ENCODE results near the gene ACAA1. TPM values are rescaled to one million over a fixed set of nuclear protein-coding genes. Genes with fewer than 3 reads are reported as not detected.

ACAA1 gene
- total and polyA plus RNA-seq, 2 of the 13 experiments (the other 11 are each of a cell fraction or from before 2014, with no cell fraction given) = 60.8 to 188 TPM

DNA sequence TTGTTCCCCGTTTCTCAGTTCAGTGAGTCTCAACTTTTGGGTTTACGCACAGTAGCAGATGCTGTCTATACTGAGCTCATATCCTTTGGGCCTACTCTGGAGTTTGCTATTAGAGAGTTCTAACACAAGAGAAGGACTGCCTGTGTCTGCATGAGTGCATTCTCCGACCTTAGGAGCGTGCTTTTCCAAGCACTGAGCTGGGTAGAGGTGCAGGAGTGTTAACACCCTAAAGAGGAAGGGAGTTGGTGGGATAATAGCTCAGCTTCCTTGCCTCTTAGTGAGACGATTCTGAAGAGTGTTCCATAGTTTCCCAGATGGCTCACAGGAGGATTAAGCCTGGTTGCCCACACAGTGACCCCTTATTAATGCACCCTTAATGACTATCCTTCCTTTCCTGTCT lies 21.5 kb upstream of the ACAA1 start:
- WGBS (ENCODE audit: low lambda C conversion rate) = 60% methylated on average over 5 of the region's 5 CpGs
- H3K27ac ChIP-seq (ENCODE audit: extremely low read length, insufficient read depth, low read length) = no peak overlapping the region
- no peak for TF ChIP-seq NR2F6 (IDR thresholded peaks at IDR 0.05)
- no peak for TF ChIP-seq NR2F6 (CRISPR knock-in tag; IDR thresholded peaks at IDR 0.05)
- TF ChIP-seq, protein P1, sequence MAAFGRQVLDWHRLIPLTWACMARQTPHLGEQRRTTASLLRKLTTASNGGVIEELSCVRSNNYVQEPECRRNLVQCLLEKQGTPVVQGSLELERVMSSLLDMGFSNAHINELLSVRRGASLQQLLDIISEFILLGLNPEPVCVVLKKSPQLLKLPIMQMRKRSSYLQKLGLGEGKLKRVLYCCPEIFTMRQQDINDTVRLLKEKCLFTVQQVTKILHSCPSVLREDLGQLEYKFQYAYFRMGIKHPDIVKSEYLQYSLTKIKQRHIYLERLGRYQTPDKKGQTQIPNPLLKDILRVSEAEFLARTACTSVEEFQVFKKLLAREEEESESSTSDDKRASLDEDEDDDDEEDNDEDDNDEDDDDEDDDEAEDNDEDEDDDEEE (CRISPR knock-in tag; IDR thresholded peaks at IDR 0.05) = no peak
- TF ChIP-seq JUN (CRISPR knock-in tag; IDR thresholded peaks at IDR 0.05) = no peak
- TF ChIP-seq SETDB1 (CRISPR knock-in tag; IDR thresholded peaks at IDR 0.05; ENCODE audit: borderline replicate concordance) = no peak
- TF ChIP-seq ZNF235 (CRISPR knock-in tag; IDR thresholded peaks at IDR 0.05; ENCODE audit: borderline replicate concordance) = no peak
- no peak for TF ChIP-seq HCFC1 (IDR thresholded peaks at IDR 0.05; ENCODE audit: low read depth, low read length)
- no peak for TF ChIP-seq RARG (CRISPR knock-in tag; IDR thresholded peaks at IDR 0.05; ENCODE audit: low read depth)
- TF ChIP-seq, protein P2, sequence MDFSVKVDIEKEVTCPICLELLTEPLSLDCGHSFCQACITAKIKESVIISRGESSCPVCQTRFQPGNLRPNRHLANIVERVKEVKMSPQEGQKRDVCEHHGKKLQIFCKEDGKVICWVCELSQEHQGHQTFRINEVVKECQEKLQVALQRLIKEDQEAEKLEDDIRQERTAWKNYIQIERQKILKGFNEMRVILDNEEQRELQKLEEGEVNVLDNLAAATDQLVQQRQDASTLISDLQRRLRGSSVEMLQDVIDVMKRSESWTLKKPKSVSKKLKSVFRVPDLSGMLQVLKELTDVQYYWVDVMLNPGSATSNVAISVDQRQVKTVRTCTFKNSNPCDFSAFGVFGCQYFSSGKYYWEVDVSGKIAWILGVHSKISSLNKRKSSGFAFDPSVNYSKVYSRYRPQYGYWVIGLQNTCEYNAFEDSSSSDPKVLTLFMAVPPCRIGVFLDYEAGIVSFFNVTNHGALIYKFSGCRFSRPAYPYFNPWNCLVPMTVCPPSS (IDR thresholded peaks at IDR 0.05) = no peak
- no peak for TF ChIP-seq ZMAT3 (CRISPR knock-in tag; conservative IDR thresholded peaks at IDR 0.05)
- no peak for TF ChIP-seq FOXA1 (IDR thresholded peaks at IDR 0.05)
- TF ChIP-seq FOXA1 (CRISPR knock-in tag; IDR thresholded peaks at IDR 0.05) = no peak
- no peak for TF ChIP-seq ZC3H4 (CRISPR knock-in tag; IDR thresholded peaks at IDR 0.05; ENCODE audit: borderline replicate concordance)
- no peak for TF ChIP-seq ATAD3A (CRISPR knock-in tag; IDR thresholded peaks at IDR 0.05)
- no peak for TF ChIP-seq ZNF768 (CRISPR knock-in tag; IDR thresholded peaks at IDR 0.05)
- no peak for TF ChIP-seq CC2D1A (CRISPR knock-in tag; IDR thresholded peaks at IDR 0.05)
- no peak for TF ChIP-seq ZNF317 (CRISPR knock-in tag; IDR thresholded peaks at IDR 0.05)
- TF ChIP-seq, protein P3, sequence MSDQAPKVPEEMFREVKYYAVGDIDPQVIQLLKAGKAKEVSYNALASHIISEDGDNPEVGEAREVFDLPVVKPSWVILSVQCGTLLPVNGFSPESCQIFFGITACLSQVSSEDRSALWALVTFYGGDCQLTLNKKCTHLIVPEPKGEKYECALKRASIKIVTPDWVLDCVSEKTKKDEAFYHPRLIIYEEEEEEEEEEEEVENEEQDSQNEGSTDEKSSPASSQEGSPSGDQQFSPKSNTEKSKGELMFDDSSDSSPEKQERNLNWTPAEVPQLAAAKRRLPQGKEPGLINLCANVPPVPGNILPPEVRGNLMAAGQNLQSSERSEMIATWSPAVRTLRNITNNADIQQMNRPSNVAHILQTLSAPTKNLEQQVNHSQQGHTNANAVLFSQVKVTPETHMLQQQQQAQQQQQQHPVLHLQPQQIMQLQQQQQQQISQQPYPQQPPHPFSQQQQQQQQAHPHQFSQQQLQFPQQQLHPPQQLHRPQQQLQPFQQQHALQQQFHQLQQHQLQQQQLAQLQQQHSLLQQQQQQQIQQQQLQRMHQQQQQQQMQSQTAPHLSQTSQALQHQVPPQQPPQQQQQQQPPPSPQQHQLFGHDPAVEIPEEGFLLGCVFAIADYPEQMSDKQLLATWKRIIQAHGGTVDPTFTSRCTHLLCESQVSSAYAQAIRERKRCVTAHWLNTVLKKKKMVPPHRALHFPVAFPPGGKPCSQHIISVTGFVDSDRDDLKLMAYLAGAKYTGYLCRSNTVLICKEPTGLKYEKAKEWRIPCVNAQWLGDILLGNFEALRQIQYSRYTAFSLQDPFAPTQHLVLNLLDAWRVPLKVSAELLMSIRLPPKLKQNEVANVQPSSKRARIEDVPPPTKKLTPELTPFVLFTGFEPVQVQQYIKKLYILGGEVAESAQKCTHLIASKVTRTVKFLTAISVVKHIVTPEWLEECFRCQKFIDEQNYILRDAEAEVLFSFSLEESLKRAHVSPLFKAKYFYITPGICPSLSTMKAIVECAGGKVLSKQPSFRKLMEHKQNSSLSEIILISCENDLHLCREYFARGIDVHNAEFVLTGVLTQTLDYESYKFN (CRISPR knock-in tag; conservative IDR thresholded peaks at IDR 0.05) = no peak
- TF ChIP-seq MXI1 (IDR thresholded peaks at IDR 0.05; ENCODE audit: borderline replicate concordance, low read depth, low read length) = no peak
- TF ChIP-seq, protein P4, sequence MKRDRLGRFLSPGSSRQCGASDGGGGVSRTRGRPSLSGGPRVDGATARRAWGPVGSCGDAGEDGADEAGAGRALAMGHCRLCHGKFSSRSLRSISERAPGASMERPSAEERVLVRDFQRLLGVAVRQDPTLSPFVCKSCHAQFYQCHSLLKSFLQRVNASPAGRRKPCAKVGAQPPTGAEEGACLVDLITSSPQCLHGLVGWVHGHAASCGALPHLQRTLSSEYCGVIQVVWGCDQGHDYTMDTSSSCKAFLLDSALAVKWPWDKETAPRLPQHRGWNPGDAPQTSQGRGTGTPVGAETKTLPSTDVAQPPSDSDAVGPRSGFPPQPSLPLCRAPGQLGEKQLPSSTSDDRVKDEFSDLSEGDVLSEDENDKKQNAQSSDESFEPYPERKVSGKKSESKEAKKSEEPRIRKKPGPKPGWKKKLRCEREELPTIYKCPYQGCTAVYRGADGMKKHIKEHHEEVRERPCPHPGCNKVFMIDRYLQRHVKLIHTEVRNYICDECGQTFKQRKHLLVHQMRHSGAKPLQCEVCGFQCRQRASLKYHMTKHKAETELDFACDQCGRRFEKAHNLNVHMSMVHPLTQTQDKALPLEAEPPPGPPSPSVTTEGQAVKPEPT (CRISPR knock-in tag; IDR thresholded peaks at IDR 0.05; ENCODE audit: low read depth) = no peak
- TF ChIP-seq CBX1 (IDR thresholded peaks at IDR 0.05; ENCODE audit: low read depth) = no peak

More for the DNA sequence above, 21.5 kb upstream of the ACAA1 start:
- ChIA-PET CTCF (ENCODE audit: low intra/inter-chr PET ratio, low total read pairs) (no interaction called here), POLR2A (interaction anchor here (1.9 kb wide), 1 partner anchor 22 kb away, joined by 6 read pairs; the partner anchor contains the start of gene ACAA1)
- Histone ChIP-seq H3K36me3 (replicated peaks in 1 of 2; ENCODE audit: control insufficient read depth in 1 of 2, insufficient read depth in 2 of 2, low read length in 2 of 2) (no peaks in the 10 kb centered on the region), H3K4me1 (ENCODE audit: insufficient read depth, low read length) (peaks cover 8% of the 10 kb centered on the region), H3K9ac (ENCODE audit: insufficient read depth, low read depth, low read length) (no peak overlapping the region), H3K9me3 (ENCODE audit: low read length) (no peaks in the 10 kb centered on the region), H3K4me3 (replicated peaks in 1 of 3; ENCODE audit: insufficient read depth in 1 of 3, low read depth in 2 of 3, low read length in 3 of 3) (no peak overlapping the region), H2AFZ (ENCODE audit: low read length) (no peak overlapping the region), H3K4me2 (ENCODE audit: low read depth, low read length) (no peak overlapping the region), H3K27me3 (ENCODE audit: control insufficient read depth in 1 of 2, insufficient read depth in 2 of 2, low read length in 2 of 2) (no peaks in the 10 kb centered on the region), H3K79me2 (ENCODE audit: insufficient read depth, low read length) (no peaks in the 10 kb centered on the region), H4K20me1 (ENCODE audit: insufficient read depth, low read length) (no peaks in the 10 kb centered on the region)
- FAIRE-seq (no peak), DNase-seq (ENCODE audit: low spot score) (no peak), ATAC-seq (no peak)
- in situ Hi-C loops (cut with HindIII; ENCODE audit: extremely low pct_ligation_motif_present, low pct_unique_long_range_greater_than_20kb) = no loop called here
- no TSS peak for BruUV-seq (replicated peaks)
- intact Hi-C loops (cut with micrococcal nuclease; ENCODE audit: unreplicated experiment) = no loop called here
